HG03520 (cell line): ENCODE measurements around the gene TECPR2.

Experiments
- ATAC-seq: cut with Tn5 transposase; IDR thresholded peaks from one replicate; pipeline ENCODE4 v1.9.1; 2021; ENCODE audit warnings: mild to moderate bottlenecking, moderate library complexity; ENCODE audit not compliant: unreplicated experiment

Gene TECPR2

GRCh38 chr14:102374264-102374663, 11.5 kb downstream of the TECPR2 start:
- no peak for ATAC-seq

GRCh38 chr14:102375119-102375518, 12.4 kb downstream of the TECPR2 start:
- no peak for ATAC-seq

DNA sequence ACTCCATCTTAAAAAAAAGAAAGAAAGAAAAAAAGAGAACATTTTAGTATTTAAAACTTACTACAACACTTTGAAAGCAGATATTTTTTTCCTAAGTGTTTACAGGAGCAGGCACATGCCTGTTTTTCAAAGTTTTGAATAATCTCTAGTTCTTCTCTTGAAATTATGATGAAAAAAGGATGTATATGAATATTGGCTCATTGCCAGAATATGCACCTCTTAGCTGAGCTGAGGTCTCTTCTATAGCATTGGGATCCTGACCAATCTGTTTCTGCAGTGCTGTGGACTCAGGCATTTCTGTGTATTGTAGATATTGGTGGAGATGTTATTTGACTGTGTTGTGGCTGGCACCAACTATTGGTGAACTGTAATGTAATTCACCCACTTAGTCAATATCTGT, 15.0 kb downstream of the TECPR2 start:
- no peak for ATAC-seq

DNA sequence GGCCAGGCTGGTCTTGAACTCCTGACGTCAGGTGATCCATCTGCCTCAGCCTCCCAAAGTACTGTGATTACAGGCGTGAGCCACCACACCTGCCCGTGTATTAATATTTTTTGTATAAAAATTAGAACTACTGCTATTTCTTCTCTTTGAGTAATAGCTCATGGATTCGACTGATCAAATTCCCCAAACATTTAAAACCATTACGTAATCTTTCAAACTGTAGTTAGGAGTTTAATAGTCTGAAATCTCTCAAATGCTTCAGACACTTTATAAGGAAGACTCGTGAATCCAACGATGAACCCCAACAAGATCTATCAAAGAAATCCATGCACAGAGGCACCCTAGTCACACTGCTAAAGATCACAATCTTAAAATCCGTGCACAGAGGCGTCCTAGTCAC, 16.1 kb downstream of the TECPR2 start:
- no peak for ATAC-seq

DNA sequence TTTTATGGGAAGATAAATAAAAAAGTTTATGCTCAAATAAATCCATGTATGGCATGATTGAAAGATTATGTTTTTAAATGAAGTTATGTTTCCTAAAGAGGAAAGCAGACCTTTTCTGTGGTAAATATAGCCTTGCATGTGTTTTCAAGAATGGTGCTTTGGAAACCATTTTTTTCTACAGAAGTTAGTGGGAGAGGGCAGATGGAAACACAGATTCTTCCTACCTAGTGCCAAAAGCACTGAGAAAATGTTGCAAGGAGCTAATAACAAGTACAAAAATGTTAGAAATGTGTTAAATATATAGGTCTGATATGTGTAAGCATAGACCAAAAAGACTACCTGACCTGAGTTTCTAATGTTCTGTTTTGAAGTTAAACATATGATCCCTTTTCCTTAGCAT, 24.3 kb downstream of the TECPR2 start:
- no peak for ATAC-seq

GRCh38 chr14:102389246-102389645, 26.5 kb downstream of the TECPR2 start:
- ATAC-seq = no peak

GRCh38 chr14:102390064-102390855, 27.5 kb downstream of the TECPR2 start:
- ATAC-seq = no peak

GRCh38 chr14:102392506-102392905, 29.8 kb downstream of the TECPR2 start:
- no peak for ATAC-seq

DNA sequence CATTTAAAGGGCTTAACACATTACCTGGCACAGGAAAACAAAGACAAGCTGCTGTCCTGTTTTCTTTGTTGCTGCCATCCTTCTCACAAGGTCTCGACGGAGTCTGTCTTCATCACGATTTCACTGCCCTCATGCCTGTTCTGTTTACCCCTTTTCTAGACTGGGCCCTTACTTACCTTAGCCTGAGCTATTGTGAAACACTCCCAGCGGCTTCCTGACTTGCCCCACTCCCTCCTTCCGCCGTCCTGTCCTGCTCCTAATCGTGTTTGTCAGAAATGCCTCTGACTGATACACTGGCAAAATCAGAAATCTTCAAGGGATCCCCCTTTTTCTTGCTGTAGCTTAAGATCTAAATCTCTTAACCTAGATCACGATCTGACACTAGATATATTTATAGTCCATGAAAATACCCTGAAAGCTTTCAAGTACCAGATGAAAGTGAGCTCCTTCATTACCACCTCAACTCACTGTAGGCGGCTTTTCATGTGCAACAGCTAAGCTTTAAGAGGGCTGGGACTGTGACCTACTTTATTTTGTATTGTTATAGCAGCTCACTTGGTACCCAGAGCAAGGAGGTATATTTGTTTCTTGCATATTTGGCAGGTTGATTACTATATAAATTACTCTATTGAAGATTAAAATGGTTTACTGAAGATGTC, 32.1 kb downstream of the TECPR2 start:
- ATAC-seq = no peak

- no peak for ATAC-seq
Measured at GRCh38 chr14:102396521-102396920, 33.8 kb downstream of the TECPR2 start.

GRCh38 chr14:102403028-102403427, 40.3 kb downstream of the TECPR2 start:
- ATAC-seq = no peak

- no peak for ATAC-seq
Measured at GRCh38 chr14:102407258-102407657, 44.5 kb downstream of the TECPR2 start.

DNA sequence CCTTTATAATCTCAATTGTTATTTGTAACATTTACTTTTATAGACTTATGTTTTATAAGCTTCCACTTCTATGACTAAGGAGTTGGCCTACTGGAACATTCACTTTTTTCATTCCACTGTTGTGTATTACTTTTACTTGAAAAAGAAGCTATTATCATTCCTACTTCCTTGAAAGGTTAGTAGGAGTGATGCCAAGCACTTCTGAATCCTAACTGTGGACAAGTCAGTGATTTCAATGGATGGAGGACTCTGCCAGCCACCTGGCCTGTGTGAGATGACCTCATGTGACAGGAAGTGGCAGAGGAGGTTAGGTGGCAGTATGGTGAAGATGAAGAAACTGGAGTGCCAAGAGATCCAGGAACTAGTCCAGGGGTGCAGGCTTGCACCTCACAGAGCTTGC, 46.0 kb downstream of the TECPR2 start:
- ATAC-seq = no peak

DNA sequence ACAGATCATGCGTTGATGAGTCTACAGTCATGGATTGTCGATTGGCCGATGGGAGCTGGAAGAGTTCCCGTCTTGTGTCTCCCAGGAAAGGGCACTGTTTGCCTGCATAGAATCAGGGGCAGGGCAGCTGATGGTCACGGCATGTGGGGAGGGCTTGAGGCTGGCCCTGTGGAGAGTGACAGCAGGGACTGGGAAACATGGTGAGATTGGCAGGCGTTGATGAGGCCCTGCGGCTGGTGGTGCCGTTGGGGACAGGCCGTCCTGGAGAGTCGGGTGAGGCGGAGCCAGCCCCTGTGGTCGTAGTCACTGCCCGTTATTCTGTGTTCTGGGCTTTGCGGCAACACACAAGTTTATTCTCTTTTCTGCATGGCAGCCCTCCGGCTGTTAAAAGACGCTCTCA, 52.9 kb downstream of the TECPR2 start:
- no peak for ATAC-seq

- no peak for ATAC-seq
Measured at GRCh38 chr14:102417001-102417431, 54.3 kb downstream of the TECPR2 start.

- ATAC-seq = no peak
Measured at GRCh38 chr14:102417646-102418045, 54.9 kb downstream of the TECPR2 start.

DNA sequence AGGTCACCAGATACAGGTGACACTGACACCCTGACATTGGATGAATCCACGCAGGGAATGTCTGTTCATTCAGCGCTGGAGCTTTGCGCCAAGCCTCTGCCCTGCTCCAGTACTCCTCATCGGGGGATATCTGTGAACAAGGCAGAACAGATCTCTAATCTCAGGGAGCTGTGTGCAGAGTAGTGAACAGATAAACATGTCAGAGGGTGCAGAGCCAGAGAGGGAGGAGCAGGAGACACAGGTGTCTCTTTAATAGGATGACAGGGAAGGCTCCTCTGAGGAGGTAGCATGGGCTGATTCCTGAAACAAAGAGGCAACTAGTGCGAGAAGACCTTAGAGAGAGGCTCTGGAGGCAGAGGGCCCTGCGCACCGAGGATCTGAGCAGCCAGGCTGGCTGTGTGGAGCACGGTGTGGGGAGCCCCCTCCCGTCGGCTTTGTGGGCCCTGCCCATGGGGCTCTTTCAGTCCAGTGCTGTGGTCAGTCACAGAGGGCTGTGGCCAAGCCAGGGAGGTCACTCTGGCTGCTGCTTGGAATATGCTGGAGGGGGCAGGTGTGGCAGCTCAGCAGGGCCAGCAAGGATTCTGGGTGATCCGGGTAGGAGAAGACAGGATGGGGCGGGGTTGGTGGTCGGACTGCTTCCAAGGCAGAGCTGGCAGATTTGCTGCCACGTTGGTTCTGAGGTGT, 55.6 kb downstream of the TECPR2 start:
- no peak for ATAC-seq

DNA sequence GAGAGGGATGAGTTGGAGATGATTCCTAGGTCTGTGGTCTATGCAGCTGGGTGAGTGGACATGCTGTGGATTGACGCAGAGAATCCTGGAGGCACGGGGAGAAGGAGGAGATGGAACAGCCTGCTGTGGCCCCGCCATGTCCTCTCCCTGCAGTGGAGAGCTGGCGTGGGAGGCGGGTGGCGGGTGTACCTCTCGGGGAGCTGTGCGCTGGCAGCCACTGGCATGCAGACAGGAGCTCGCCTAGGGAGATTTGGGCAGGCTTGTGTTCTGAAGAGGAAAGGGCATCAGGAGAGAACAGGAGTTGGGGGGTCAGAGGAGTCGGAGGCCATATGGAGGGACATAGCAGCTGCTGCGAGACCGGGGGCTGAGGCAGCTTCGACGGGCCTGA, 56.1 kb downstream of the TECPR2 start:
- no peak for ATAC-seq

- ATAC-seq = no peak
Measured at GRCh38 chr14:102419276-102419675, 56.5 kb downstream of the TECPR2 start.

- ATAC-seq = no peak
Measured at GRCh38 chr14:102419716-102420115, 57.0 kb downstream of the TECPR2 start.

DNA sequence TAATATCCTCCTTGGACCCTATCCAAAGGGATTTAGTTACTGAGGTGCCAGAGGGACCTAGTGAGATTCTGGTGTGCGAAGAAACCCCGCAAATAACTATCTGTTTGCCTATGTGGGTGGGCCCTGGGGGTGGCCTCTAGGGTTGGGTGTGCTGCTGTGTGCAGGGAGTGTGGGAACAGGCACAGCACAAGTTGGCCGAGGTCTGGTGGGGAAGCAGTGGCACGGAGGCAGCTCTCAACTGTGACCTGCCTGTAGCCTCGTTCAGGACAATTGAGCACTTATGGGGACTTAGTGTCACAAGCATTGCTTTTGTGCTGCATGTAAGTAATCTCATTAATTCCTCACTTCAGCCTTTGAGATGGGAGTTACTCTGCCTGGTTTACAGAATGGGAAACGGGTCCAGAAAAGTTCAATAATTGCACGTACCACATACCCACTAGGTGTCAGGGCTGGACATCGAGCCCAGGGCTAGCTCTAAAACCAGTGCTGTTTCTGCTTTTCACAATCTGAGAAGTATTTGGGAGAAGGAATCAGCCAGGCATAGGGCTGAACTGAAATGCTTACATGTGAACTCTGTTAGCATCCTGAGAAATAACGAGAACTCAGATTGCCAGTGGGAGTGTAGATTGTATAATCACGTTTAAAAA, 58.8 kb downstream of the TECPR2 start:
- ATAC-seq = no peak
